ENCODE data around the gene PHKG2.

- TF ChIP-seq, protein P1, sequence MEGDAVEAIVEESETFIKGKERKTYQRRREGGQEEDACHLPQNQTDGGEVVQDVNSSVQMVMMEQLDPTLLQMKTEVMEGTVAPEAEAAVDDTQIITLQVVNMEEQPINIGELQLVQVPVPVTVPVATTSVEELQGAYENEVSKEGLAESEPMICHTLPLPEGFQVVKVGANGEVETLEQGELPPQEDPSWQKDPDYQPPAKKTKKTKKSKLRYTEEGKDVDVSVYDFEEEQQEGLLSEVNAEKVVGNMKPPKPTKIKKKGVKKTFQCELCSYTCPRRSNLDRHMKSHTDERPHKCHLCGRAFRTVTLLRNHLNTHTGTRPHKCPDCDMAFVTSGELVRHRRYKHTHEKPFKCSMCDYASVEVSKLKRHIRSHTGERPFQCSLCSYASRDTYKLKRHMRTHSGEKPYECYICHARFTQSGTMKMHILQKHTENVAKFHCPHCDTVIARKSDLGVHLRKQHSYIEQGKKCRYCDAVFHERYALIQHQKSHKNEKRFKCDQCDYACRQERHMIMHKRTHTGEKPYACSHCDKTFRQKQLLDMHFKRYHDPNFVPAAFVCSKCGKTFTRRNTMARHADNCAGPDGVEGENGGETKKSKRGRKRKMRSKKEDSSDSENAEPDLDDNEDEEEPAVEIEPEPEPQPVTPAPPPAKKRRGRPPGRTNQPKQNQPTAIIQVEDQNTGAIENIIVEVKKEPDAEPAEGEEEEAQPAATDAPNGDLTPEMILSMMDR (IDR thresholded peaks at IDR 0.05 in 8 of 11, conservative IDR thresholded peaks at IDR 0.05 in 3 of 11), result no peak
- TF ChIP-seq POLR2A (IDR thresholded peaks at IDR 0.05) (no peak), POLR2AphosphoS5 (IDR thresholded peaks at IDR 0.05) (no peak)
These were observed 26.3 kb downstream of the PHKG2 start for GRCh38 chr16:30774367-30775130.

Measured in spleen (tissue), 7 donors.